Sigmoid colon (tissue), 7 donors: ENCODE data around the gene TPR. TPM values are rescaled to one million over a fixed set of nuclear protein-coding genes. Genes with fewer than 3 reads are reported as not detected.

ENCODE experiments used
- DNase-seq: peaks from one replicate; pipeline ENCODE4 v3.0.0-alpha.2; 2019
- H3K27ac ChIP-seq, 4 donors: fragments of 200-600 bp; sonication (generic); one replicate each; pipeline ENCODE4 v1.5.1; 2016 to 2019; ENCODE audit warnings: mild to moderate bottlenecking in 1 of 4
- H3K27me3 ChIP-seq, 3 donors: fragments of 200-600 bp; sonication (generic); one replicate each; pipeline ENCODE4 v1.5.1; 2019; ENCODE audit warnings: mild to moderate bottlenecking in 1 of 3
- H3K36me3 ChIP-seq, 4 donors: fragments of 200-600 bp; sonication (generic); one replicate each; pipeline ENCODE4 v1.5.1; 2016 to 2019
- H3K4me1 ChIP-seq, 4 donors: fragments of 200-600 bp; sonication (generic); one replicate each; pipeline ENCODE4 v1.5.1; 2017 to 2019
- H3K4me3 ChIP-seq, 4 donors: fragments of 200-600 bp; sonication (generic); one replicate each; pipeline ENCODE4 v1.5.1; 2017 to 2019; ENCODE audit warnings: mild to moderate bottlenecking in 2 of 4, moderate library complexity in 1 of 4
- H3K9me3 ChIP-seq, 4 donors: fragments of 200-600 bp in 3 of 4; sonication (generic) in 3 of 4; one replicate each; pipeline versions ENCODE4 v1.5.1 to v1.6.1; 2013 to 2019
- CTCF ChIP-seq, 4 experiments: fragments of 450-650 bp in 3 of 4; fragments of 200-600 bp in 1 of 4; IDR thresholded peaks; one replicate each; pipeline ENCODE4 v1.5.1; 2016 to 2019; ENCODE audit warnings: antibody characterized with exemption in 4 of 4, mild to moderate bottlenecking in 3 of 4, moderate library complexity in 2 of 4
- EP300 ChIP-seq, 4 donors: sonication (generic); formaldehyde crosslinking; IDR thresholded peaks; one replicate each; pipeline ENCODE4 v1.6.1; 2017; ENCODE audit warnings: antibody characterized with exemption in 4 of 4
- POLR2A ChIP-seq, 2 donors: fragments of 450-650 bp; IDR thresholded peaks; one replicate each; pipeline ENCODE4 v1.6.1; 2016; ENCODE audit warnings: antibody characterized with exemption in 2 of 2, mild to moderate bottlenecking in 2 of 2, moderate library complexity in 2 of 2
- POLR2AphosphoS5 ChIP-seq, 4 donors: sonication (generic); formaldehyde crosslinking; IDR thresholded peaks; one replicate each; pipeline ENCODE4 v1.6.1; 2017; ENCODE audit warnings: antibody characterized with exemption in 4 of 4
- WGBS, 2 donors: extraction: QIAGEN DNeasy Blood & Tissue Kit; methylation state at CpG; one replicate each; pipeline ENCODE4 v1.1.7; 2013; 5-methylcytosine and 5-hydroxymethylcytosine counted together
- intact Hi-C: fragments of 100-400 bp; cut with DNase I; formaldehyde crosslinking; loops from one replicate; pipeline ENCODE4 v1.15.1; 2023
- polyA plus RNA-seq, 3 donors: library from polyadenylated mRNA; stranded (reverse); fragments of 200-250 nt; gene quantifications; one replicate each; pipeline ENCODE4 v1.2.3, GENCODE V29; 2013
- total RNA-seq, 4 donors: library from RNA; depleted of rRNA; stranded (reverse); fragments of >200 nt; gene quantifications; one replicate each; pipeline ENCODE4 v1.1.0, GENCODE V29; 2016
- donor health status: healthy with polysubstance abuse.
- donor health status: Bipolar disorder and iron deficiency.
- donor health status: healthy.

The TPR gene
- total and polyA plus RNA-seq, 7 donors = 5.1 to 80.6 (median 63.2) TPM

- Histone ChIP-seq H3K36me3 (no peaks in the 10 kb centered on the region), H3K27ac (no peak overlapping the region), H3K9me3 (no peaks in the 10 kb centered on the region), H3K27me3 (no peaks in the 10 kb centered on the region), H3K4me1 (no peaks in the 10 kb centered on the region), H3K4me3 (no peak overlapping the region)
- intact Hi-C loops = no loop called here
- WGBS, 2 donors = 72% methylated on average over 3 of the region's 3 CpGs
- no peak for DNase-seq
- TF ChIP-seq CTCF (IDR thresholded peaks at IDR 0.05) (no peak), EP300 (IDR thresholded peaks at IDR 0.05) (no peak), POLR2A (IDR thresholded peaks at IDR 0.05) (no peak), POLR2AphosphoS5 (IDR thresholded peaks at IDR 0.05) (no peak)
These were observed 77.5 kb downstream of the TPR start for GRCh38 chr1:186297439-186298045.

GRCh38 chr1:186295980-186296379 lies 79.1 kb downstream of the TPR start, which contains the start of gene PRG4:
Gene PRG4 (plus strand): TSS chr1:186296279.
- Histone ChIP-seq H3K4me3 (no peak within 1 kb of the TSS), H3K27ac (no peak within 1 kb of the TSS), H3K9me3 (no peaks in the 10 kb centered on the region), H3K27me3 (no peaks in the 10 kb centered on the region), H3K4me1 (no peaks in the 10 kb centered on the region), H3K36me3 (no peaks in the 10 kb centered on the region)
- DNase-seq = no peak
- intact Hi-C loops = no loop called here
- 15 to 45% methylated on average over 3 of the region's 3 CpGs for whole genome bisulfite sequencing, 2 donors
- TF ChIP-seq POLR2A (IDR thresholded peaks at IDR 0.05) (no peak), CTCF (IDR thresholded peaks at IDR 0.05) (no peak), POLR2AphosphoS5 (IDR thresholded peaks at IDR 0.05) (no peak), EP300 (IDR thresholded peaks at IDR 0.05) (no peak)

- WGBS, 2 donors = 58 to 66% methylated on average over 1 of the region's 1 CpG
- no peaks in the 10 kb centered on the region for H3K9me3 ChIP-seq
- no peaks in the 10 kb centered on the region for H3K4me1 ChIP-seq
- H3K36me3 ChIP-seq = no peaks in the 10 kb centered on the region
- H3K4me3 ChIP-seq = no peak overlapping the region
- intact Hi-C loops = no loop called here
- no peaks in the 10 kb centered on the region for H3K27me3 ChIP-seq
- TF ChIP-seq POLR2AphosphoS5 (IDR thresholded peaks at IDR 0.05) (no peak), EP300 (IDR thresholded peaks at IDR 0.05) (no peak), POLR2A (IDR thresholded peaks at IDR 0.05) (no peak), CTCF (IDR thresholded peaks at IDR 0.05) (no peak)
- H3K27ac ChIP-seq = no peak overlapping the region
- DNase-seq = no peak
These were observed 82.2 kb downstream of the TPR start for GRCh38 chr1:186292875-186293274.

- WGBS, 2 donors = 39 to 69% methylated on average over 2 of the region's 2 CpGs
- no peaks in the 10 kb centered on the region for H3K4me1 ChIP-seq
These were observed 83.8 kb downstream of the TPR start for GRCh38 chr1:186291271-186291670.

More at GRCh38 chr1:186291271-186291670, 83.8 kb downstream of the TPR start:
- no peak overlapping the region for H3K27ac ChIP-seq
- intact Hi-C loops = no loop called here
- H3K4me3 ChIP-seq = no peak overlapping the region
- no peak for TF ChIP-seq CTCF (IDR thresholded peaks at IDR 0.05)
- no peak for TF ChIP-seq POLR2A (IDR thresholded peaks at IDR 0.05)
- no peak for TF ChIP-seq EP300 (IDR thresholded peaks at IDR 0.05)
- no peak for TF ChIP-seq POLR2AphosphoS5 (IDR thresholded peaks at IDR 0.05)
- no peaks in the 10 kb centered on the region for H3K36me3 ChIP-seq
- no peaks in the 10 kb centered on the region for H3K9me3 ChIP-seq
- no peak for DNase-seq
- no peaks in the 10 kb centered on the region for H3K27me3 ChIP-seq
